Measurements from ENCODE around the gene CLDN5. TPM values are rescaled to one million over a fixed set of nuclear protein-coding genes. Genes with fewer than 3 reads are reported as not detected.

CLDN5 gene
- total RNA-seq, 1 donor from 2014 or later, result 1.6 TPM

DNA sequence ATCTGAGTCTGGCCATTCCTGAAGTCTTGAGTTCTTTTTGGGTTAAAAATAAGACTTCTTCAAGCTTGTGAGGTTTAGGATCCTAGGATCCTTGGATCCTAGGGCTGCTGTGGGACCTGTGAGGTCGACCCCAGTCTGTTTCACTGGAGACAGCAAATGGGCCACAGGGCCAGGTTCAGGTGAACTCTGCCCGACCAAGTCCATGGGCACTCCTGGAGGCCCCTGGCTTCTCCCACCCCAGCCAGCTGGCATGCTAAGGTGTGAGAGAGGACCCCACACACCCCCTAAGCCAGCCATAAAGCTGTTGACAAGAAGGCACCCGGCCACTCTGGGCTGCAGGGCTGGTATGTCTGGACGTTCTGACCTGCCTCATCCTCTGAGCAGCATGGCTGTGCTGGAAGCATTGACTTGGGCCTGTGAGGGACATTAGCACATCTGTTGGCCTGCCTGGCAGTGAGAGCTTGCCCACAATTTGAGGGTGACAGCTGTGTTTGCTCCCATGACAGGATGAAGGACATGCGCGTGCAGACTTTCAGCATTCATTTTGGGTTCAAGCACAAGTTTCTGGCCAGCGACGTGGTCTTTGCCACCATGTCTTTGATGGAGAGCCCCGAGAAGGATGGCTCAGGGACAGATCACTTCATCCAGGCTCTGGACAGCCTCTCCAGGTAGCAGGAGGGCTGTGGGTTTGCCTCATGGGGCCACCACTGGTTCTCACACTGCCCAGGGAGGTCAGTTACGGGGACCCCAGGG, 16.0 kb downstream of the CLDN5 start:
- TF ChIP-seq, protein P1, sequence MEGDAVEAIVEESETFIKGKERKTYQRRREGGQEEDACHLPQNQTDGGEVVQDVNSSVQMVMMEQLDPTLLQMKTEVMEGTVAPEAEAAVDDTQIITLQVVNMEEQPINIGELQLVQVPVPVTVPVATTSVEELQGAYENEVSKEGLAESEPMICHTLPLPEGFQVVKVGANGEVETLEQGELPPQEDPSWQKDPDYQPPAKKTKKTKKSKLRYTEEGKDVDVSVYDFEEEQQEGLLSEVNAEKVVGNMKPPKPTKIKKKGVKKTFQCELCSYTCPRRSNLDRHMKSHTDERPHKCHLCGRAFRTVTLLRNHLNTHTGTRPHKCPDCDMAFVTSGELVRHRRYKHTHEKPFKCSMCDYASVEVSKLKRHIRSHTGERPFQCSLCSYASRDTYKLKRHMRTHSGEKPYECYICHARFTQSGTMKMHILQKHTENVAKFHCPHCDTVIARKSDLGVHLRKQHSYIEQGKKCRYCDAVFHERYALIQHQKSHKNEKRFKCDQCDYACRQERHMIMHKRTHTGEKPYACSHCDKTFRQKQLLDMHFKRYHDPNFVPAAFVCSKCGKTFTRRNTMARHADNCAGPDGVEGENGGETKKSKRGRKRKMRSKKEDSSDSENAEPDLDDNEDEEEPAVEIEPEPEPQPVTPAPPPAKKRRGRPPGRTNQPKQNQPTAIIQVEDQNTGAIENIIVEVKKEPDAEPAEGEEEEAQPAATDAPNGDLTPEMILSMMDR (IDR thresholded peaks at IDR 0.05; ENCODE audit: insufficient read depth, low read length, poor library complexity, severe bottlenecking), result no peak
- no peaks in the 10 kb centered on the region for H3K27me3 ChIP-seq (ENCODE audit: control insufficient read depth, insufficient read depth, low read length)
- DNase-seq (ENCODE audit: low read depth), result no peak
- H3K36me3 ChIP-seq (ENCODE audit: control insufficient read depth, insufficient read depth, low read length), result no peaks in the 10 kb centered on the region
- no peak overlapping the region for H3K4me3 ChIP-seq (ENCODE audit: low read depth, low read length)

- H3K27me3 ChIP-seq (ENCODE audit: control insufficient read depth, insufficient read depth, low read length), result no peaks in the 10 kb centered on the region
- TF ChIP-seq, protein P1 (IDR thresholded peaks at IDR 0.05; ENCODE audit: insufficient read depth, low read length, poor library complexity, severe bottlenecking), result no peak
- H3K4me3 ChIP-seq (ENCODE audit: low read depth, low read length), result no peak overlapping the region
- no peaks in the 10 kb centered on the region for H3K36me3 ChIP-seq (ENCODE audit: control insufficient read depth, insufficient read depth, low read length)
- DNase-seq (ENCODE audit: low read depth), result no peak
Observed at GRCh38 chr22:19507534-19507861, 16.7 kb downstream of the CLDN5 start.

- TF ChIP-seq, protein P1 (IDR thresholded peaks at IDR 0.05; ENCODE audit: insufficient read depth, low read length, poor library complexity, severe bottlenecking), result no peak
- no peak overlapping the region for H3K4me3 ChIP-seq (ENCODE audit: low read depth, low read length)
- no peaks in the 10 kb centered on the region for H3K36me3 ChIP-seq (ENCODE audit: control insufficient read depth, insufficient read depth, low read length)
- H3K27me3 ChIP-seq (ENCODE audit: control insufficient read depth, insufficient read depth, low read length), result no peaks in the 10 kb centered on the region
- DNase-seq (ENCODE audit: low read depth), result no peak
Observed at GRCh38 chr22:19506212-19506611, 18.0 kb downstream of the CLDN5 start.

DNA sequence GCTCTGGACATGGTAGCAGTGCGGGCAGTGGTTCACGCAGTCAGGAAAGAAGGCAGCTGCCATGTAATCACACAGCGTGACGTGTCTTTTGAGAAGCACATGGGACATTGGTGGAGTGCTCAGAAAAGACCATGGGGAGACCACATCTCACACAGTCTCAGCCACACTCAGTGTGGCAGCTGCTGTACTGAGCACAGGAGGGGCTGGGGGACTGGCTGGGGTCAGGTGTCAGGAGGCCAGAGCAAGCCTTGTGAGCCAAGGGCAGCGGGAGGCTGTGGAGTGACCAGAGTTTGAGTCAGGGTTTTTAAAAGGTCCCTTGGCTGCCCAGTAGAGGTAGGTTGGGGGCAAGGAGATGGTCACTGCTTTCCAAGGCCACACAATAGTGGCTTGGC, 18.5 kb downstream of the CLDN5 start:
- no peak overlapping the region for H3K4me3 ChIP-seq (ENCODE audit: low read depth, low read length)
- TF ChIP-seq, protein P1 (IDR thresholded peaks at IDR 0.05; ENCODE audit: insufficient read depth, low read length, poor library complexity, severe bottlenecking), result no peak
- no peaks in the 10 kb centered on the region for H3K36me3 ChIP-seq (ENCODE audit: control insufficient read depth, insufficient read depth, low read length)
- no peak for DNase-seq (ENCODE audit: low read depth)
- H3K27me3 ChIP-seq (ENCODE audit: control insufficient read depth, insufficient read depth, low read length), result no peaks in the 10 kb centered on the region

DNA sequence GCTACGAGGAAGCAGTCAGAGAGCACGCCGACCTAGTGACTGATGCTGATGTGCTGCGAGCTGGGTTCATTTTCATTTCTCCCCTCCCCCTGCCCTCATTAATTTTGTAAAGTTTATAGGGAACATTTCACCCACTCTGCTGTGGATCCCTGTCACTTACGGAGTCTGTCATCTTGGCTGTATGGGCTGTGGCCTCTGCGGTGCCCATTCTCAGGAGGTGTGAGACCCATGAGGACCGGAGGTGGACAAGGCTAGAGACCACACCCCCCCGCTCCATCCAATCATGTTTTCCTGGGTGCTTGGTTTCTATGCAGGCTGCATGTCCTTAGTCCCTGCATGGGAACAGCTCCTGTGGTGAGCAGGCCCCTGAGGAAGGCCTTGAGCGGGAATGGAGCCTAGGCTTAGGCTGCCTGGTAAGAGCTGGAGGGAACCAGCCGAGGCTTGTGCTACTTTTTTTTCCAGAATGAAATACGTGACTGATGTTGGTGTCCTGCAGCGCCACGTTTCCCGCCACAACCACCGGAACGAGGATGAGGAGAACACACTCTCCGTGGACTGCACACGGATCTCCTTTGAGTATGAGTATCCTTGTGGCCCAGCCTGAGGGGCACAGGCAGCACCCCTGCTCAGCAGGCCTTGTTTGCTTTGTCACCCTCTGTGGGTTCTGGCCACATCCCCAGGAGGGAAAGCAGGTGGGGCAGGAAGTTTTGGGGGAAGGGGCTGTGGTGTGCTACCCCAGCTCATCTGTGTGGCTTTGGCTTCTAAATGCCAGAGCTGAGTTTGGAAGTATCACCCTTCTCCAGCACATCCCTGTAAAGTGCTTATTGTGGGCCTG, 19.1 kb downstream of the CLDN5 start:
- TF ChIP-seq, protein P1 (IDR thresholded peaks at IDR 0.05; ENCODE audit: insufficient read depth, low read length, poor library complexity, severe bottlenecking), result no peak
- Histone ChIP-seq H3K36me3 (ENCODE audit: control insufficient read depth, insufficient read depth, low read length) (no peaks in the 10 kb centered on the region), H3K4me3 (ENCODE audit: low read depth, low read length) (no peak overlapping the region), H3K27me3 (ENCODE audit: control insufficient read depth, insufficient read depth, low read length) (no peaks in the 10 kb centered on the region)
- DNase-seq (ENCODE audit: low read depth), result no peak
